GM08714 (cell line): ENCODE measurements around the gene MED23.

ENCODE experiments used
- H3K4me3 ChIP-seq: fragments of 200-500 bp; sonication (Bioruptor generic); 2 replicates; pipeline ENCODE4 v1.5.1; 2014; ENCODE audit warnings: mild to moderate bottlenecking, low read length, inconsistent platforms
- ZNF274 ChIP-seq: IDR thresholded peaks from 2 replicates; pipeline ENCODE4 v1.6.1; 2012; ENCODE audit warnings: mild to moderate bottlenecking, low read depth, low read length

Gene MED23

GRCh38 chr6:131523988-131524673, 103.9 kb downstream of the MED23 start:
- no peak for TF ChIP-seq ZNF274
- H3K4me3 ChIP-seq, result no peak overlapping the region
